ENCODE data around the gene FAM20A. TPM values are rescaled to one million over a fixed set of nuclear protein-coding genes. Genes with fewer than 3 reads are reported as not detected.
A peak's percentile ranks its signal among the peaks of the same experiment; 100 is the strongest.

The FAM20A gene
- total and polyA plus RNA-seq, 2 of the 8 experiments (the other 6 are each of a cell fraction or from before 2014, with no cell fraction given): 3.6 to 11.9 TPM

DNA sequence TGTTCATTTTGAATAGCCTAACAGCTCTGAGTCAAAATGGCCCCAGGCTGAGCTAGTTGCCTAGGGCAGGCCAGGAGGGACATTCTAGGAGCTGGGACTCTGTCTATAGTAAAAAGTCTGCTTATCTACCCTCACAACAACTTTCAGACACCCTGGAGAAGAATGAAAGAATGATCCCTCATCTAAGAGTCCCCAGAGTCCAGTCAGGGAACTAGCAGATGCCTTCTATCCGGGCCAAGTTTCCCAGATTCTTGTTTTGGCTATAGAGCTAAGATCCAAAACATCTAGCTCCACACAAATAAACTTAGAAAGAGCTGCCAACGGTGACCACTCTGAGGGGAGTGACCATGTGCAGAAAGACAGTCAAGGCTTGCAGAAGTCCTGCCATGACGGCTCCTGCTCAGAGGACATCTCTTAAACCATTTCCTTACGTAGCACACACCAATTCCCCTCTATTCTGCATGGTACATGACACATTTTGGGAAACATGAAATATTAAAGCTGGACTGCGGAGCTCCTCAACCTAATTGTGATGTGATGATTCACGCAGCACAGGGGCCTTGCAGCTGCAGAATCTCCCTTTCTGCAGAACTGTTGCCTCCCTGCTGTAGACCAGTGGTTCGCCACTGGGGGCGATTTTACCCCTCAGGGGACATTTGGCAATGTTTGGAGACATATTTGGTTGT is 24.2 kb downstream of the FAM20A start:
- Histone ChIP-seq H3K23ac (ENCODE audit: insufficient read length) (no peak overlapping the region), H4K5ac (ENCODE audit: insufficient read length, low read depth, low read length) (no peak overlapping the region), H3K4me1 (replicated peaks in 1 of 4; ENCODE audit: control insufficient read depth in 3 of 4, insufficient read depth in 4 of 4, low read length in 3 of 4) (peaks cover 0 to 2% (median 0%) of the 10 kb centered on the region in 4 experiments; a peak in 1 of 7 replicates), H2BK5ac (ENCODE audit: low read depth, low read length) (no peak overlapping the region), H3K27me3 (replicated peaks in 1 of 4; ENCODE audit: control insufficient read depth in 3 of 4, extremely low read depth in 1 of 4, insufficient read depth in 3 of 4, low read length in 3 of 4) (no peaks in the 10 kb centered on the region), H2AK5ac (ENCODE audit: low read depth, low read length) (no peak overlapping the region), H2BK120ac (replicated peaks; ENCODE audit: low read depth, low read length) (no peak overlapping the region), H4K8ac (ENCODE audit: extremely low read depth, insufficient read depth, low read length) (no peak overlapping the region), H3K4ac (replicated peaks; ENCODE audit: insufficient read length, low read depth, low read length) (no peak overlapping the region), H2BK15ac (ENCODE audit: low read length) (no peak overlapping the region), H3K4me2 (ENCODE audit: insufficient read depth in 1 of 2, low read depth in 2 of 2, low read length in 2 of 2) (no peak overlapping the region), H3K56ac (replicated peaks; ENCODE audit: insufficient read length, low read depth, low read length) (no peak overlapping the region), H2BK20ac (ENCODE audit: low read length) (no peak overlapping the region), H2BK12ac (ENCODE audit: low read depth, low read length) (no peak overlapping the region), H3K79me1 (ENCODE audit: low read depth, low read length) (no peaks in the 10 kb centered on the region), H3K36me3 (ENCODE audit: control insufficient read depth in 2 of 4, insufficient read depth in 4 of 4, low read length in 3 of 4) (peaks cover 0 to 8% (median 0%) of the 10 kb centered on the region in 4 experiments; a peak in 1 of 8 replicates), H3K18ac (ENCODE audit: extremely low read depth, low read length) (no peak overlapping the region), H4K20me1 (replicated peaks in 1 of 2; ENCODE audit: control insufficient read depth in 1 of 2, insufficient read depth in 2 of 2, low read length in 2 of 2) (no peaks in the 10 kb centered on the region), H3K27ac (ENCODE audit: low read depth, low read length) (no peak overlapping the region), H2AFZ (ENCODE audit: low read length) (no peak overlapping the region), H4K91ac (replicated peaks; ENCODE audit: insufficient read length, low read length) (no peak overlapping the region), H3K4me3 (ENCODE audit: extremely low read depth in 1 of 4, insufficient read depth in 2 of 4, low read depth in 3 of 4, low read length in 4 of 4) (no peak overlapping the region), H3K9me3 (ENCODE audit: insufficient read depth in 2 of 2, low read depth in 1 of 2, low read length in 1 of 2) (no peaks in the 10 kb centered on the region; a peak in 1 of 4 replicates), H3K14ac (ENCODE audit: insufficient read length) (no peak overlapping the region), H3K9ac (replicated peaks in 1 of 4; ENCODE audit: extremely low read depth in 1 of 4, low read depth in 3 of 4, low read length in 3 of 4) (no peak overlapping the region), H3K79me2 (ENCODE audit: control insufficient read depth in 1 of 2, insufficient read depth in 2 of 2, low read length in 2 of 2) (no peaks in the 10 kb centered on the region), H3K23me2 (ENCODE audit: low read depth, low read length) (no peaks in the 10 kb centered on the region)
- DNase-seq (ENCODE audit: low read depth in 1 of 2, low spot score in 2 of 2) (no peak), FAIRE-seq (no peak)
- WGBS, 2 experiments (ENCODE audit: extremely low coverage in 1 of 2, insufficient coverage in 1 of 2, insufficient read length in 1 of 2, insufficient replicate concordance in 2 of 2, low coverage in 1 of 2, low lambda C conversion rate in 2 of 2, missing lambda C conversion rate in 1 of 2): 83% methylated on average over 8 of the region's 8 CpGs; no CpG with 5 or more reads in 1 of the 2 experiments
- TF ChIP-seq RAD21 (IDR thresholded peaks at IDR 0.05 in 1 of 2, conservative IDR thresholded peaks at IDR 0.05 in 1 of 2; ENCODE audit: low read depth in 2 of 2, low read length in 2 of 2) (peak in 1 of 2 experiments; percentile 11; a peak in 1 of 4 replicates), SP1 (IDR thresholded peaks at IDR 0.05; ENCODE audit: low read depth, low read length) (no peak)
- TF ChIP-seq, protein P1, sequence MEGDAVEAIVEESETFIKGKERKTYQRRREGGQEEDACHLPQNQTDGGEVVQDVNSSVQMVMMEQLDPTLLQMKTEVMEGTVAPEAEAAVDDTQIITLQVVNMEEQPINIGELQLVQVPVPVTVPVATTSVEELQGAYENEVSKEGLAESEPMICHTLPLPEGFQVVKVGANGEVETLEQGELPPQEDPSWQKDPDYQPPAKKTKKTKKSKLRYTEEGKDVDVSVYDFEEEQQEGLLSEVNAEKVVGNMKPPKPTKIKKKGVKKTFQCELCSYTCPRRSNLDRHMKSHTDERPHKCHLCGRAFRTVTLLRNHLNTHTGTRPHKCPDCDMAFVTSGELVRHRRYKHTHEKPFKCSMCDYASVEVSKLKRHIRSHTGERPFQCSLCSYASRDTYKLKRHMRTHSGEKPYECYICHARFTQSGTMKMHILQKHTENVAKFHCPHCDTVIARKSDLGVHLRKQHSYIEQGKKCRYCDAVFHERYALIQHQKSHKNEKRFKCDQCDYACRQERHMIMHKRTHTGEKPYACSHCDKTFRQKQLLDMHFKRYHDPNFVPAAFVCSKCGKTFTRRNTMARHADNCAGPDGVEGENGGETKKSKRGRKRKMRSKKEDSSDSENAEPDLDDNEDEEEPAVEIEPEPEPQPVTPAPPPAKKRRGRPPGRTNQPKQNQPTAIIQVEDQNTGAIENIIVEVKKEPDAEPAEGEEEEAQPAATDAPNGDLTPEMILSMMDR (IDR thresholded peaks at IDR 0.05; ENCODE audit: control extremely low read depth in 1 of 3, insufficient read depth in 1 of 3, low read depth in 1 of 3, low read length in 3 of 3): peak; percentile 11 to 37 (median 32); a peak in 3 of 4 replicates
- CTCF ChIA-PET (ENCODE audit: partially characterized antibody): interaction anchor here (0.6 to 2.9 kb wide), 16 partner anchors 8 to 774 kb away, joined by 3 to 8 read pairs (median 4); no protein-coding TSS in a partner anchor
- POLR2A ChIA-PET (ENCODE audit: partially characterized antibody): interaction anchor here (1.2 kb wide), 1 partner anchor 10 kb away, joined by 3 read pairs; no protein-coding TSS in a partner anchor
